Measurements from ENCODE around the gene ABCD3.
"Not testable (repeated sequence)": the region's sequence is repeated elsewhere in the genome, so short reads cannot be mapped to it uniquely, and the experiment has no call there.

ABCD3 gene

GRCh38 chr1:94448741-94449140 is 30.6 kb downstream of the ABCD3 start:
- not testable (repeated sequence) for DNase-seq (ENCODE audit: low spot score); FAIRE-seq

GRCh38 chr1:94456736-94457135 is 38.5 kb downstream of the ABCD3 start:
- DNase-seq (ENCODE audit: low spot score) (no peak), FAIRE-seq (no peak)

GRCh38 chr1:94462606-94463005 is 44.4 kb downstream of the ABCD3 start:
- DNase-seq (ENCODE audit: low spot score) (no peak), FAIRE-seq (no peak)

DNA sequence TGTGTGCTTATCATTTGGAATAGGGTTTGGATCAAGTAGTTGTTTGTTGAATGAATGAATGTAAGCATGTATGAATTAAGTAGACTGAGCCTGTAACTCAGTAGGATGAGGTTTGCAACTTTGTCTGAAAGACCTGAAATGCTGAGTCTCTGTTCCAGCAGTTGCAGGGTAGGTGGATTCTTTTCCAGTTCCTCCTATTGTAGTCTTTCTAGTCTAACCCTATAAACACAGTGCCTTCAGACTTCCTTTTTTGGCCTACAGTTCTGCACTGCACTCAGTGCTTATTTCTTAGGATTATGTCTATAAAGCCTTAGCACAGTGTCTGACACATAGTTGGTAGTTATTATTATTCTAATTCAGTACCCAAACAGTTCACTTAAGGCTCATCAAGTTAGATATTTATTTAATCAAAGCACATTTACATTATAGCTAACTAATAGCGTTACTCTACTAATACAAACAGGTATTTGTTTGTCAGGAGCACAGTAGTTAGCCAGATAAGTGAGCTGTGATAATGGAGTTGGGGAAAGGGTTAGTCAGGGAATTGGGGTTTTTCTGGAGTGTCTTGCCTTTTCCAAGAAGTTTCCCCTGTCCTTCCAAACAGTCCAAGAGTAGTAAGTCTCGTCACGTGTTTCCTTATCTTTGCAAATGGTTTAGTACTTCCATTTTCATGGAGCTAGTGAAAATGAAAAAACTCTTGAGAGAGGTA is 45.0 kb downstream of the ABCD3 start:
- FAIRE-seq, result no peak

GRCh38 chr1:94463765-94464330 is 45.7 kb downstream of the ABCD3 start:
- FAIRE-seq, result no peak
- peak; percentile 34 for DNase-seq (ENCODE audit: low spot score)

More for the DNA sequence above, 45.0 kb downstream of the ABCD3 start:
- no peak for DNase-seq (ENCODE audit: low spot score)

- DNase-seq (ENCODE audit: low spot score), result no peak
- FAIRE-seq, result no peak
These were observed 50.5 kb downstream of the ABCD3 start for GRCh38 chr1:94468708-94469107.

- no peak for DNase-seq (ENCODE audit: low spot score)
- FAIRE-seq, result no peak
These were observed 53.1 kb downstream of the ABCD3 start for GRCh38 chr1:94471271-94471670.

DNA sequence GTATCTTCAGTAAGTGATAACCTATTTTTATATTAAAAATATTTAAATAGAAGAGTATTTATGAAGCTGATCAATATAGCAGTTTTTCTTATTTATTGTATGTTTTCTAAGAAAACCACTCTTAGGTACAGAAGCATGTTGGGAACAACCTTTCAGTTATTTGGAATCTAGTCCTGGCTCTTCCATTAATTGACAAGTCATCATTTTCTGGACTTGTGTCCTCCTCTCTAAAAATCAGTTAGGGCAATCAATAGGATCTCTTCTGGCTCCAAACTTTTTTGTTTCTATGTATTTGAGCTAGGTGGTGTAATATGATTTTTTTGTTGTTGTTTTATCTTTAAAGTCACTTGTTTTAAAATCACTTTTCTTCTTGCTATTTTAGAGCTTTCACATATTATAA is 57.0 kb downstream of the ABCD3 start:
- DNase-seq (ENCODE audit: low spot score) (no peak), FAIRE-seq (no peak)

DNA sequence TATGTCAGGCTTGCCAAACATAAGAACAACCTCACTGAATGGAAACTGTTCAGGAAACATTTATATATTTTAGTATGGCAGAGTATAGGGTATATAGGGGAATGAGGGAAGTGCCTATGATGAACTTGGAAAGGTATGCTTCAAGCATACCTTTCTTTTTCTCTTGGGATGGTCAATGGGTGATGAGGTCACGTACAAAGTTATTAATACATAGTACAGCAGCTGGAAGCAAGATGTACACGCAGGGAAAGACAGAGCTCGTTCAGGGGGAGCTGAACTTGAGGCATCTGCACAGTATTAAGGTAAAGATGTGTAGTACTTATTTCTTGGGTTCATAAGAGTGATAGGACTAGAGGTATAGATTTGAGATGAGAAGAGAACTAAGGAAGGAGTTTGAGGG is 61.5 kb downstream of the ABCD3 start:
- DNase-seq (ENCODE audit: low spot score), result no peak
- FAIRE-seq, result no peak

DNA sequence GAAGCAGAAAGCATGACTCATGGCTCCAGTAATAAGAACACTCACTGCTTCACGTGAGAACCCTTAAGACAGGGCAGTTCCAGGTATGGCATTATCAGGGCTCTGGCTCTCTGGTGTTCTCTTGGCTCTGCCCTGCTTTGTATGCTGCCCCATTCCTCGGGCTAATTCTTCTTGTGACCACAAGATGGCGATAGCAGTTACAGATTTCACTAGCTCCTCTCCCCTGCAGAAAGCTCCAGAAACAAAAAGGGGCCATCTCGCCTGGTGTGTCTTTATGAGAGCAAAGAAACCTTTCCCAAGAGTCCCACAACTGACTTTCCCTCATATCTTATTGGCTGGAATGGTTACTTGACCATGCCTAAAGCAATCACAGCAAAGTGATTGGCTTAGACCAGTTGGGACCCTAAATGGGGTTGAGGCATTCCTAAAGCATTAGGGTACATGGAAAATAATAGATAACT is 63.3 kb downstream of the ABCD3 start:
- FAIRE-seq, result no peak
- peak; percentile 76 for DNase-seq (ENCODE audit: low spot score)

DNA sequence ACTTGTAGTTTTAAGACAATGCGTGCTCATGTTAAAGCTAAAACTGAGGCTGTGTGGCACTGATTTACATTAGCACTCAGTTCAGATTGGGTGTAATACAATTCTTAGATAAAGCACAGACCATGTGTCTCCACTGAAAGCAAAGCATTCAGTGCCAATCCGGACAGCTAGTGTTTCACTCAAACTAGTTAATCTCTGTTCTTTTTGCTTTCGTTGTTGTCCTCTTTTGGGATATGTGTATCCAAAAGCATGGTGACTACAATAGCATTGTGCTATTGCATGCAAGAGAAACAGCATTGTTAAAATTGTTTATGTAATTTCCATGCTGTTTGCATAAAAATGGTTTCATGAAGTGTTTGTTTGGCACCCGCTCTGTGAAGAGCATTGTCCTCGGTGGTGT is 68.8 kb downstream of the ABCD3 start:
- FAIRE-seq (no peak), DNase-seq (ENCODE audit: low spot score) (no peak)

- DNase-seq (ENCODE audit: low spot score), result no peak
- FAIRE-seq, result no peak
These were observed 72.4 kb downstream of the ABCD3 start for GRCh38 chr1:94490556-94490955.

DNA sequence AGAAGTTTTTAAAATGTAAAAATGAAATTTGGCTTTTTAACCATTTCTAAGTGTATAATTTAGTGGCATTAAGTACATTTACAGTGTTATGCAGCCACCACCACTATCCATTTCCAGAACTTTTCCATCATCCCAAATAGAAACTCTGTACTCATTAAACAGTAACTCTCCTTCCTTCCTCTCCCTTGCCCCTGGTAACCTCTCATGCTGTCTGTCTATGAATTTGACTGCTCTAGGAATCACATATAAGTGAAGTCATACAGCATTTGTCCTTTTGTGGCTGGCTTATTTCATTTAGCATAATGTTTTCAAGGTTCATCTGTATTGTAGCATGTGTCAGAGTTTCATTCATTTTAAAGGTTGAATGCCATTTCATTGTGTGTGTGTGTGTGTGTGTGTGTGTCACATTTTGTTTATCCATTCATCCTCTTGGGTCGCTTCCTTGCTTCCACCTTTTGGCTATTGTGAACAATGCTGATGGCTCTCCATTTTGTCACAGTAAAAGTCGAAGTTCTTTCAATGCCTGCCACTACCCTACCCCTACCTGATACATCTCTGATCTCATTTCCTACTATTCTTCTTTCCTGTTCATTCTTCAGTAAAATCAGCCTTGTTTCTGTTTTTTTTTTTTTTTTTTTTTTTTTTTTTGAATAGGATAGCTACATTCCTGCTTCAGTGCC is 78.0 kb downstream of the ABCD3 start:
- FAIRE-seq (no peak), DNase-seq (ENCODE audit: low spot score) (no peak)

DNA sequence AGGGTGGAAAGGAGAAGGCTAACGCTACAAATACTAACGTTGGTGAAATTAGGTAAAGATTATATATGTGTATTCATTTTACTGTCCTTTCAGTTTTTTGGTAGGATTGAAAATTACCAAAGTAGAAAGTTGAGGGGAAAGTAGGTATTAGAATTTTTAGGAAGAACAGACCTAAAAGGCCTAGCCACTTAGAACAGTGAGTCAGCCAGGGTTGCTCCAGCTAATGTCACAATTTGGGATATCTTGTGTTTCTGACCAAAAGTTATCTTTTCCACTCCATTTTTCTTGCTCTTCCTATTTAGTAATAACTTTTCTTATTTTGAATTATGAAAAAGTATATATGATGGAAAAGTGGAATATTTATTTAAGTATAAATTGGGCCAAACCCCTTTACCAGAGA is 83.2 kb downstream of the ABCD3 start:
- FAIRE-seq (no peak), DNase-seq (ENCODE audit: low spot score) (no peak)

GRCh38 chr1:94501935-94502334 is 83.7 kb downstream of the ABCD3 start:
- FAIRE-seq (no peak), DNase-seq (ENCODE audit: low spot score) (no peak)

DNA sequence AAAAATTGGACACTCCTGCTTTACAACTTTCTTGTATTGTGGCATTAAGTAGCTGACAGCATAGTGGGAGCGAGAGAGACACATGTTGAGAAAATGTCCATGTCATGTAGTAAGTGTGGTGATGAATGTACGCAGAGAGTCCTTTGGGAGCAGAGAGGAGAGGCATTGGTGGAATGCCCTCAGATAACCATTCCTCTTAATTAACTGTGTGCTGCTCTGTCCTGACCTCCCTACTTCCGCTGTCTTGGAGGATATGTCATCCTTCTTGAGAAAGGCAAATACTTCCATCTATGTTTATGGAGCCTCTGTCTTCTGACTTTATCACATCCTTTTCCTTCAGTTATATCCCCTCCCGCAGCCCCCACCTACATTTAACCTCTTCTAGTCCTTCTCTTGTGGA is 85.0 kb downstream of the ABCD3 start:
- FAIRE-seq (no peak), DNase-seq (ENCODE audit: low spot score) (no peak)

GRCh38 chr1:94504601-94505000 is 86.4 kb downstream of the ABCD3 start:
- DNase-seq (ENCODE audit: low spot score), result no peak
- FAIRE-seq, result no peak

DNA sequence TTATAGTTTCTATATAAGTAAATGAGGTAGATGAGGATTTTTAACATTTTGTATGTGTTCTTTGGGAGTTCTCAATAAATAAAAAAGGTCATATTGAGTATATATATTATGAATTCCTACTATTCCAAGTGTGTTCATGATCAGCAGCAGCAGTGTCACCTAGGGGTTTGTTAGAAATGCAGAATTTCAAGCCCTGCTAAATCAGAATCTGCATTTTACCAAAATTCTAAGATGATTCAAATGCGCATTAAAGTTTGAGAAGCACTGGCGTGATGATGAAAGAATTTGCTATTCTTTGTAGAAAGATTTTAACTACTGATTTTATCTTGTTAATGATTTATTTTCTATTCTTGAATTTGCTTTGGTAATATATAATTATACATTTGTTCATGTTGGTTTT is 94.6 kb downstream of the ABCD3 start:
- DNase-seq (ENCODE audit: low spot score) (no peak), FAIRE-seq (no peak)

GRCh38 chr1:94514095-94514727 is 96.0 kb downstream of the ABCD3 start:
- no peak for FAIRE-seq
- DNase-seq (ENCODE audit: low spot score), result peak; percentile 35

DNA sequence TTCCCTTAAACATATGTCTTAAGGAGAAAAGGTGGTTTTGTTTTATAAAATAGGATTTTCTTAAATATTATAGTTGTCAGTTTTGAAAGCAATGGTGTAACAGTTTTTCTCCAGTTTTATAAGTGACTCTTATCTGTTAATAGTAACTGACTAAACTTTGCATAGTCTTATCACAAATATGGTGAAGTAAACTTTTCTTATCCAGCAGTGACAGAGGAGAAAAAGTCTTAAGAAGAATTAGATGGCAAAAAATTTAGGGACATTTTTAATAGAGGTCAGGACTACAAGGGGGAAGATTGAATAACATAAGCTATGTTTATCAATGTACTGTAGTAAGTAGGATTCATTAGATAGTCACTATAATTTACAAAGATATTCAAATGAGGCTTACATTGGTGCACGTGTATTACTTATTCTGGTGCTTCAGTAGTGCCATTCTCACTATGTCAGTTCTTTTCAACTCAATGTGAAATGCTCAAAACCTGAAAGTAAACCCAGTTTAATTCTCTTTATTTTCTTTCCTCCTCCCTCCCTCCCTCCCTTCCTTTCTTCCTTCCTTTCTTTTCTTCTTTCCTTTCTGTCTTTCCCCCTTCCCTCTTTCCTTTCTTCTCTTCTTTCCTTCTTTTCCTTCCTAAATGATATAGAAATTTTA is 97.2 kb downstream of the ABCD3 start:
- FAIRE-seq (no peak), DNase-seq (ENCODE audit: low spot score) (no peak)

GRCh38 chr1:94519351-94519750 is 101.2 kb downstream of the ABCD3 start:
- FAIRE-seq (no peak), DNase-seq (ENCODE audit: low spot score) (no peak)

GRCh38 chr1:94522304-94522703 is 104.1 kb downstream of the ABCD3 start:
- FAIRE-seq (no peak), DNase-seq (ENCODE audit: low spot score) (no peak)

Measured in urothelium cell line (cell line).